GM19043 (cell line): ENCODE measurements around the gene CDKAL1.

Experiments used
- ATAC-seq: cut with Tn5 transposase; IDR thresholded peaks from one replicate; pipeline ENCODE4 v1.9.1; 2021; ENCODE audit warnings: low read depth; ENCODE audit not compliant: unreplicated experiment

CDKAL1 gene

DNA sequence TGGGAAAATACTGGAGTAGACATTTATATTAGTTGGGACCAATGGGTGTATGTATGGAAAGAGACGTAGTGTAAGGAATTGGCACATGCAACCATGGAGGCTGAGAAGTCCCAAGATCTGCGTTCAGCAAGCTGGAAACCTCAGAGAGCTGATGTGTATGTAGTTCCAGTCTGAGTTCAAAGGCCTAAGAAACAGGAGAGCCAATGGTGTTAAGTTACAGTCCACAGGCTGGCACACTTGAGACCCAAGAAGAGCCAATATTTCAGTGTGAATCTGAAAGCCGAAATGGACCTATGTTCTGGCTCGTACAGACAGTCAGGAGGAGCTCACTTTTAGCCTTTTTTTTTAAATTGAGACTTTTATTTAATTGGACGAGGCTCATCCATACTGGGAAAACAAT is 244.2 kb downstream of the CDKAL1 start:
- ATAC-seq: no peak

DNA sequence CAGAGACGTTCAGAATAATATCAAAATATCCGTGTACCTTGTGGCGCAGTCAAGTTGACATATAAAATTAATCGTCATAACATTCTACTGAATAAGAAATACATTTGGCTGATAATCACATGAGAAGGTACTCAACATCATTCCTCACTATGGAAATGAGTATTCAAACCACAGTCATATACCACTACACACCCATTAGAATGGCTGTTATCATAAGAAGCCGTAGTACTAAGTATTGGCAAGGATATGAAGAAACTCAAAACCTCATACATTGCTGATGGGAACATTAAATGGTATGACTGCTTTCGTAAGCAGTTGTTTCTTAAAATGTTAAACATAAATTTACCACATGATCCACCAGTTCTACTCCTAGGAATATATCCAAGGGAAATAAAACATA is 244.7 kb downstream of the CDKAL1 start:
- no peak for ATAC-seq

DNA sequence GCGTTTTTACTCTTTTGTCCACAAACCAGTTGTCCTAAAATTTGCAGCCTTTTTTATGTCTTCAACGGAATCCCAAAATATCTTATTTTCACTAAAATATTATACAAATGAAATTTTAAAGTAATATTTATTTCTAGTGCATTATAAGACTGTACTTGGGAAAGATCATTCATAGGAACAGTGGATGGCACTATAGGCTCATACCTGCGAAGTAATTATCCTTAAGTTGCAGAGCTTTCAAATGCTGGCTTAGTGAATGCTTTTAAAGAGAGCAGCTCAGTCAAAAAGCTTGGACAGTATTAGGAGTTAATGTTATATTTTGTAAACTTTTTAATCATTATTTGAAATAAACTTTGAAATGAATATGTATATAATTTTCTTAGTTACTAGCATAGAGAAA is 254.9 kb downstream of the CDKAL1 start:
- ATAC-seq: no peak

DNA sequence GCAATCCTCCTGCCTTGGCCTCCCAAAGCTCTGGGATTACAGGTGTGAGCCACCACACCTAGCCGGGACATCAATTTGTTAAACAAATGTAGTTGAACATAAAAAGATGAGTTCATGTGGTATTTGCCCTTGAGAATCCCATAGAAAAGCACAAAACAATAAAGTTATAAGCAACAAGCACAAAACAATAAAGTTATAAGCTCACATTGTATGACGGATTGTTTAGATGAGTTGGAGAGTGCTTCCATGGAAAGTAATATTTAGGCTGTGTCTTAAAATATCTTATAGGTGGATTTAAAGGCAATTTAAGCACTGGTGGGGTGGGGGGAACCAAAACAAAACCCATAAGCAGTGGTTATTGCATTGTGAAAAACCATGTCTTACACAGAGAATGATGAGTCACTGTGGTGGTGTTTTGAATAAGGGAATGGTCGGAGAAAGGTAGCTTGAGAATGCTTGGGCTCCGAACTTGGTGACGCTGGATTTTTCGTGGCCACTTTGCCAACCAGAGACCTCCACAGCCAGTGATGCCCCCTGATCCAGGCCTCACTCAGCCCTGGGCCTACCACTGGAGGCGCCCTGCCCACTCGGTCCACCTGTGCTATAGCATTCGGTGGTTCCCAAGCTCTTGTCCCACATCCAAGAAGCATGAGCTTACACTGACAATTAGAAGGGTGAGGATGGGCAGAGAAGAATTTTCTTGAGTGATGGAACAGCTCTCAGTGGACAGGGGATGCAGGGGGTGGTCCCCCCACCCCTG is 256.0 kb downstream of the CDKAL1 start:
- ATAC-seq: no peak

DNA sequence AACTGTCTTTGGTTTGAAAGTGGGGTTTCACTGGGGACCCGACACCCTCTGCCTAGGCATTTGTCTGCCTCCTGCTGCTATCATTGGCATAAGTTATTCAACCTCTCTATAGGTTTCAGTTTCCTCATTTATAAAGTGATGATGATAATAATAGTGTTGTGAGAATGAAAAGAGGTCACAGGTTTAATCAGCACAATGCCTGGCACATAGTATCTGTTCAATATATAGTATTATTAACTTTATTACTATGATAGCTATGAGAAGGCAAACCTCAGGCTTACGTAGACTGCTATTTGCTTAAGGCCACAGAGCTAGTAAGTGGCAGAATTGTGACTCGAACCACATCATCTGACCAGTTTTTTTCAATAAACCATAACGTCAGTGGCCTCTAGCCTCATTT is 256.8 kb downstream of the CDKAL1 start:
- ATAC-seq: no peak

DNA sequence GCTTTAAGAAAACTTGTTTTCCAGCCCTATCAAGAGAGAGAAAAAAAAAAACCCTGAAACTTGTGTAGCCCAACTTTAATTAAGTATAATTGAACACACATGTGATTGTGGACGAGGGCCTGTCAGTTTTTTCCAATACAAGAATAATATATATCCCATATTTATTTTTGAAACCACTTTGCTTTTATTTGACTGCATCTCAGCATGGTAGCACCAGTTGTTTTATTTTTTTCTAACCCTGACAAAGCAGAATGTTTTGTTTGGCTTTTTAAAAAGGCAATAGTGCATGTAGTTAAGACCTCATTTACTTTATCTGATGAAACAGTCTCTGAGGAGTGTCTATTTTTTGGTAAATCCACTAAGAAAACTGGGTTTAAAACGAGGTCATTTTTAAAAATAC is 257.7 kb downstream of the CDKAL1 start:
- no peak for ATAC-seq

DNA sequence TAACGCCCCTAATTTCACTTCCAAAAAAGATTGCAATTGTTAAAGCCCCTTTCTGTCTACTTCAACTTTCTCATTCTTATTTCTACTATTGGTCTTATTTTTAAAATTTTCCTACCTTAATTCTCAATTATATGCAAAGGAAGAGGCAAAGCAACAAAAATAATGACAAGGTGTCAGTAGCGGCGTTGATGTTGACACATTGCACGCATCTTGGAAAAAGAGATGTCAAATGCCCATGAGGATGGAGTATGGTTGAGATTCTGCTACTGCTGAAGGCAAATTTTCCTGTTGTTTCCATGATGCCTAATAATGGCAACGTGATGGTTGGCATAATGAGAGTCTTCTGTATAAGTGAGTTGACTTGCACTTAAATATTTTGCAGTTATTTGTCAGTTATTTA is 258.9 kb downstream of the CDKAL1 start:
- ATAC-seq: no peak

DNA sequence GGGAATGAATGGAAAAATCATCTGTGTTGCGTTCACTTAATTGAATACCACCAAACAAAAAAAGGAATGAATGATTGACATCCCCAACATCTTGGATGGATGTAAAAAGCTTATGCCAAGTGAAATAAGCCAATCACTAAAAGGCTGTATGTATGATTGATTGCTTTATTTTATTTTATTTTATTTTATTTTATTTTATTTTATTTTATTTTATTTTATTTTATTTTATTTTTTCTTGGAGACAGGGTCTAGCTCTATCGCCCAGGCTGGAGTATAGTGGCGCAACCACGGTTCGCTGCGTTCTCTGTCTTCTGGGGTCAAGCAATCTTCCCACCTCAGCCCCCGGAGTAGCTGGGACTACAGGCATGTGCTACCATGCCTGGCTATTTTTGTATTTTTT is 263.3 kb downstream of the CDKAL1 start:
- ATAC-seq: no peak

DNA sequence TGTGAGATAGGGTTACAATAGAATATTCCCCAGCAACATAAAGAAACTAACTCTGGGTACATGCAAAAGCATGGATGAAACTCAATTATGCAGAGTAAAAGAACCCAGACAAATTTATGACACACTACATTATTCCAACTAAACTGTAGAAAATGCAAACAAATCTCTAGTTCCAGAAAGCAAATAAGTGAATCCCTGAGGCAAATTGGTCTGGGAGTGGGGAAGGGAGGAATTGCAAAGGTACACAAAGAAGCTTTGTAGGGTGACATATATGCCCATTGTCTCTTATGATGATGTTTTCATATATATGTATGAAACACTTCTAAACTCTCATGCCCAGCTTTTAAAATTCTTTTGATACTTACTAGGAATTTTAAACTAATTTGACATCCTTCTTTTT is 266.0 kb downstream of the CDKAL1 start:
- no peak for ATAC-seq

DNA sequence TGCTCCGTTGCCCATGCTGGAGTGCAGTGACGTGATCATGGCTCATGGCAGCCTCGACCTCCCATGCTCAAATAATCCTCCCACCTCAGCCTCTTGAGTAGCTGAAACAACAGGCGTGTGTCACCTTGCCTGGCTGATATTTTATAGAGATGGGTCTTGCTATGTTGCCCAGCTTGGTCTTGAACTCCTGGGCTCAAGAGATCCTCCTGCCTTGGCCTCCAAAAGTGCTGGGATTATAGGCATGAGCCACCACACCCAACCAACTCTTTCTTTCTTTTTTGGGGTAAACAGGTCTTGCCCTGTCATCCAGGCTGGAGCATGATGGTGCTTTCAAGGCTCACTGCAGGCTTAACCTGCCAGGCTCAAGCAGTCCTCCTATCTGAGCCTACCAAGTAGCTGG is 266.4 kb downstream of the CDKAL1 start:
- no peak for ATAC-seq

DNA sequence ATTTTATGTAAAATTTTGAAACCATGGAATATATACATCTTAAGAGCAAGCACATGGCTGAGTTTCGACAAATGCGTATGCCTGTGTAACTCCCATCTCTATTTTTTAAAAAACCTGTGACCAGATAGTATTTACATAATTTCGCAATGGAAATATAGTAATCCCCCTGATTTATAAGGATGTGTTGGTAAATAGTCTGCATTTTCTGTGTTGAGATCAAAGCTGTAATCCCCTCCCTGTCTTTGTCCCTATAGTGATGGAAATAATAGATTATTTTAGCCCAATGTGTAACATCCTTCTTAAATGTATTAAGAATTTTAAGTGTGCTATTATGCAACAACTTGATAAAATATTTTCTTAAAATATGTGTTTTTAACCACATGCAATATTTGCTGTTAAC is 267.3 kb downstream of the CDKAL1 start:
- ATAC-seq: no peak

DNA sequence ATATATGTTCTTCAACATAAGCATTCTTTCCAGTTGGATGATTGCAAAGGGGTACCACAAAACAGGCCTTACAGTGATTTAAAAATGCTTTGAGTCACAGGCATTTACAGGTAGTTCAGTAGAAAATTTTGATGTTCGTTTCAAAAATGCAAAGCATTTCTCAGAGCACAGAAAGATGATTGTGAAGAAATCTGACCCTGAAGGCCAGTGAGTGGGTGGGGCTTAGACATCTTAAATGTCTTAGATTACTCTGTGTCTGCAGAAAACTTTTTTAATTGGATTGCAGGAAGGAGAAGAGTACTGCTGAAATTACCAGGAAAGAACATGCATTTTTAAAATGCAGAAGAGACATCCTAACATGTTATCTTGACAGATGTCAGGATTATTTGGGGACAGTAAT is 268.3 kb downstream of the CDKAL1 start:
- ATAC-seq: no peak

DNA sequence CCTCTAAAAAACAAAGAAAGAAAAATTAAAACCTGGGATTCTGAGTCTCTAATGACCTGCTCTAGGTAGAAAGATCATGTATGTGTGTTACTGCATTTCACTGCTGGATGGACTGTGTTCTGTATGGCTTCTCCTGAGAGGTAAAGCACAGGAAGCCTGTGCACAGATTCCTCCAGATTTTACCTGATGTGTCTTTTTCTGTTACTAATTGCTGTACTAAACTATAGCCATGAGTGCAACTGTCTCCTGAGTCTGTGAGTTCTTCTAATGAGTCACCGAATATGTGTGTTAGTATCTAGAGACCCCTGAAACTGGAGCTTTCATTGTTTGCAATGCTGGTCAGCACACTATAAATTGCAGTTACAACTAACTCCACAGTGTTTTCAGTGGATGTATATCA is 270.8 kb downstream of the CDKAL1 start:
- no peak for ATAC-seq

DNA sequence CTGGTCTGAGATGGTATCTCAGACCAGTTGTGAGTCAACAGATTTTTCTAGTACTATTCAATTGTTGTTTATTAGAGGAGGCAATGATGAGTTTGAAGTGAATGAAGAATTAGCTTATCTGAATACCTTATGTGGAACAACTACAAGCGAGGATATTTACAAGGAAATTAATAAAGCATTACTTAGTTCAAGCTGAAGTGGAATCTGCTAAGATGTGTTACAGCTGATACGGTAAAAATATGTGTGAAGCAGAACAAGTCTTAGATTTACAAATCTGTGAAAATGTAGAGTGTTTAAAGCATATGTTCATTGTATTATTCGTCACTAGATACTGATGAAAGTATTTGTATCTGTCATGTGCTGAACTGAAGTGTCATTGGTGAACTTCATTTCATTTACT is 272.4 kb downstream of the CDKAL1 start:
- no peak for ATAC-seq

DNA sequence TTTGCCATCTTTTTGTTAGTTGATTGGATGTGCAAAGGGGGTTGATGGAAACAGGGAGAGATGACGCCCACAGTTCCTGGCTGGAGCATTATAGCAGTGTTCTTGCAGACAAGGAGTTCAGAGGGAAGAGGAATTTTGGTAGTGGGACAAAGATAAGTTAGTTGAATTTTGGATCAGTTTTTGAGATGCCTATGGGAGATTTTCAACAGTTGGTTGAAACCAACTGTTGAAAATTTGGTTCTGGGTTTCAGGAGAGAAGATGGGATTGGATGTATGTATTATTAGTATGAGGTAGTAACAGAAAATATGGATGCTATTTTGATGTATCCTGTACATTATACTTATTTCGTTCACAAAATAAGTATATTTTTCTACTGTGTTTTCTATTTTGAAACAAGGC is 274.2 kb downstream of the CDKAL1 start:
- no peak for ATAC-seq

DNA sequence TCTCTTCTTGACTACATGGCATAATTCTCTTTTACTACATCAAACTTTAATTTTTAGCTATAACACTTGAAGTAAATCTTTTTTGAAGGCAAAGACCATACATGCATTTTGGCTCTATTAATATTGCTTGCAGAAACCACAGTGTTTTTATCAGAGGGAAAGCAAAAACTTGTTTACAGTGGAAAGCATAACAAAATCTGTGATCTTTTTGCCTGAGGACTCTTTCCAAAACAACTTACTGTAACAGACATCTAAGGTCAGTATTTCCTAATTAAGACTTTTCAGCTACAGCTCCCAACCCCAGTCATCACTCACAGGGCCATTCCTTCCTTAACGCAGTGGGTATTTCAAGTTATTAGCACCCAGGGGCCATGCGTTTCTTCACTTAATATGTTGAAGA is 274.7 kb downstream of the CDKAL1 start:
- ATAC-seq: no peak

DNA sequence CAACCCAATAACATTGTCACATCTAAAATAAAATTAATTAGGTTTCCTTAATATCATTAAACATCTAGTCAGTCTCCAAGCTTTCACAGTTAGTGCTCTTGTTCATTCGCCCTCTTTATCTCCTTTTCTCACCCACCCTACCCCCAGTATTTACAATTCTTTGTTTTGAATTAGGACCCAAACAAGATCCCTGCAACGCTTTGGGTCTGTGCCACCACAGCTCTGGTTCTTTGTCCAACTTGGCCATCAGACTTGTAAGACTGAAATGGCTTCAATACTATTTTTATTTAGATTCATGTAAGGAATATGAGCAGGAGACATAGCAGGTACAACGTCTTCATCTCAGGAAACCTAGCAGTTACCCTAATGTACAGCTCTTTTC is 276.5 kb downstream of the CDKAL1 start:
- ATAC-seq: no peak

DNA sequence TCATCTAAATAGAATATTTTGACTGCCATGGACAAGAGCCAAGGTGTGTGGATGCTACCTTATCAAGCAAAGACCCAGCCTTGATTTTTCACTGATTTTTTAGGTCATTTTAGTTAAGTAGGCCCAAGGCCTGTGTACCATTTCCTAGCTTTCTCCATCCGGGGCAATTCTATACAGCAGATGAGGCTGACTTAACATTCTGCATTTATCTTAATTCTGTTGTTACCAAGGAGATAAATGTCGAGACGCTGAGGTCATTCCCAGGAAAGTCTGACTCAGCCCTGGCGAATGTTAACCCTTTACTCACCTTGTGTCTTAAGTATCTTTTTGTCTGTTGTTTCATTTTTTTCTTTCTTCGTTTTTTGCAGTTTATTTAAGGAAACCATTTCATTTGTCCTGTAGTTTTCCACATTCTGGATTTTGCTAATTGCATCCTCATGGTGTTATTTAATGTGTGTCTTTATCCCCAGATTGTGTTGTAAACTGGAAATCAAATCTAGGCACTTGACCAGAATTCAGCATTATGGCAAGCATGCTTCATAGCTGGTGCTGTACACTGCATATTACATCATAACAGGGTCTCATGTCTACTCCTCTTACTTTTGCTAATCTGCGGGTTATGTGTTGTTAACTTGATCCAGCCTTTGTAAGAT is 277.0 kb downstream of the CDKAL1 start:
- ATAC-seq: no peak

DNA sequence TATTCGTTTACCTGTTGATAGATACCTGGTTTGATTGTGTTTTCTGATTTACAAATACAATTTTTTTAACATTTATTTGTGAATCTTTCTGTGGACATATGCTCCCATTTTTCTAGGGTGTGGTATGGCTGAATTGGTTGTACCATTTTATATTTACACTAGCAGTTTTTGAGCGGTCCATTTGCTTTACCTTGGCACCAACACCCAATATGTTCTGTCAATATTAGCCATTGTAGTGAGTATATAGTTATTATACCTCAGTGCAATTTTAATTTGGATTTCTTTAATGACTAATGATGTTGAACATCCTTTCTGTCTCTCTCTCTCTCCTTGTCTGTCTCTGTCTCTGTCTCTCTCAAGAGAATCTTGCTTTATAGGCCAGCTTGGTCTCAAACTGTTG is 278.5 kb downstream of the CDKAL1 start:
- ATAC-seq: no peak

DNA sequence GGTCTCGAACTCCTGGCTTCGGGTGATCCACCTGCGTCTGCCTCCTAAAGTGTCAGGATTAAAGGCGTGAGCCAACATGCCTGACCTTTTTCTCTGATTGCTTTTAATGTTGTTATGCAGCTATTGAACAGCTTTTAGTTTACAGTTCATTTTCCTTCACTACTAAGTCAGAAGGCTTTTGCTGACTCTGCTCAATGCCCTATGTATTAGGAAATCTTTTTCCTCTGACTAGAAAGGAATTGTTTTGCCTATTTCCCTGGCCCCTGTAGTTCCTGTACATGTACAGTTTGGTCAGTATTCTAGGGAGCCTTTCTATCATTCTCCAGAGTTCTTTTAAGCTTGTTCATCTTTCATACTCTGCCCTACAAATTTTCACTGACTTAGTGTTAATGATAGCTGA is 280.2 kb downstream of the CDKAL1 start:
- no peak for ATAC-seq

DNA sequence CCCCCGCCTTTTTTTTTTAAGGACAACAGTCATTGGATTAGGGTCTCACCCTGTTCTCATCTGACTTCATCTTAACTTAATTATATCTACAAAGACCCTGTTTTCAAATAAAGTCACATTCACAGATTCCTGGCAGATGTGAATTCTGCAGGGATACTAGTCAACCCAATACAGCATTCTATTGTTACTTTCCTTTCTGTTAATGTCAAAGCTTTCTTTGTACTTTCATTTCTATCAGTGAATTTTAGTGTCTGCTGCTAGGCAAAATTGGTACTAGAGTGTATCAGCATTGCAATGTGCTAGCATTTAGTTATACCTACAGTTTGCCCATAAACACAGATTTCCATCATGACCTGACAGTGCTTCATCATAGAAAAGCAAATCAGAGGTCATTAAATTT is 281.9 kb downstream of the CDKAL1 start:
- no peak for ATAC-seq

DNA sequence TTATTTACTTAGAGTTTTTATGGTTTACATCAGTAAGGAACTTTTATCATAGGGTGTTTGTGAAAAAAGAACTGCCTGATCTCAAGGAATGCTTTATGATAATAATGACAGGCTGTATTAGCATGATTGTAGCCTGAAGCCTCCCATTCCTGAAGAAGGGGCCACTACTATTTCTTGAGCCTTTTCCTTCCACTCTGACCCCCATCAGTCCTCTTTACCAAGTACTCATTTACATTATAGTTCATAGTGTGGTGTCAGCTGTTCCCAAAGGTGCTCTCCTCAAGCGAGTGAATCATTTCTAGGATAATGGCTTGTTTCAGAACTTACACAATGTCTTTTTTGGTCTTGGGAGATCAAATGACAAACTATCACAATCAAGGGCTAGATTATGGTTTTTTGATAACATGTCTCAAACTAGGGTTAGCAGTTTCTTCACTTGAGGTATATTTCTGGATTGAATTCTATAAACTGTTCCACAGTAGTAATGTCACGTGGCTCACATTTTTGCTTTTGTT is 283.6 kb downstream of the CDKAL1 start:
- no peak for ATAC-seq
